Bronchial epithelial cell (primary cell): ENCODE results near the gene ZEB1. TPM values are rescaled to one million over a fixed set of nuclear protein-coding genes. Genes with fewer than 3 reads are reported as not detected.
A peak's percentile ranks its signal among the peaks of the same experiment; 100 is the strongest.

Experiments used
- DNase-seq: peaks from one replicate; pipeline ENCODE4 v3.0.0-alpha.2; 2010; ENCODE audit warnings: low read depth
- FAIRE-seq: peaks from 2 replicates; lab custom pipeline; 2011; peaks lifted over from hg19 to GRCh38; lab: Jason Lieb, UNC
- H3K27me3 ChIP-seq: 2 replicates; pipeline ENCODE4 v1.5.1; 2011; ENCODE audit warnings: low read length; ENCODE audit not compliant: control insufficient read depth, insufficient read depth
- H3K36me3 ChIP-seq: 2 replicates; pipeline ENCODE4 v1.5.1; 2011; ENCODE audit warnings: low read length; ENCODE audit not compliant: control insufficient read depth, insufficient read depth
- H3K4me3 ChIP-seq: 2 replicates; pipeline ENCODE4 v1.5.1; 2011; ENCODE audit warnings: mild to moderate bottlenecking, low read depth, low read length, control low read depth
- CTCF ChIP-seq: IDR thresholded peaks from 2 replicates; pipeline ENCODE4 v1.5.1; 2011; ENCODE audit warnings: mild to moderate bottlenecking, moderate library complexity, low read length, control low read depth, inconsistent platforms; ENCODE audit not compliant: insufficient read depth, severe bottlenecking
- total RNA-seq: library from RNA; depleted of rRNA; stranded (reverse); fragments of >200 nt; gene quantifications from 2 replicates; pipeline ENCODE4 v1.2.1, GENCODE V29; 2014

ZEB1 gene
- total RNA-seq, 1 donor from 2014 or later, result 2.6 TPM

- H3K36me3 ChIP-seq, result no peaks in the 10 kb centered on the region
- DNase-seq (peak; percentile 63), FAIRE-seq (no peak)
- no peak overlapping the region for H3K4me3 ChIP-seq
- H3K27me3 ChIP-seq, result no peaks in the 10 kb centered on the region
- TF ChIP-seq CTCF, result no peak
Measured at GRCh38 chr10:31390804-31391203, 71.8 kb downstream of the ZEB1 start.

GRCh38 chr10:31393844-31394243 lies 74.8 kb downstream of the ZEB1 start:
- no peak for FAIRE-seq
- no peak for DNase-seq
- H3K27me3 ChIP-seq, result no peaks in the 10 kb centered on the region
- TF ChIP-seq CTCF, result no peak
- no peak overlapping the region for H3K4me3 ChIP-seq
- no peaks in the 10 kb centered on the region for H3K36me3 ChIP-seq

GRCh38 chr10:31395695-31396094 lies 76.7 kb downstream of the ZEB1 start:
- Histone ChIP-seq H3K27me3 (no peaks in the 10 kb centered on the region), H3K4me3 (no peak overlapping the region), H3K36me3 (no peaks in the 10 kb centered on the region)
- FAIRE-seq (no peak), DNase-seq (no peak)
- no peak for TF ChIP-seq CTCF

GRCh38 chr10:31396376-31396775 lies 77.4 kb downstream of the ZEB1 start:
- no peak for FAIRE-seq
- Histone ChIP-seq H3K4me3 (no peak overlapping the region), H3K27me3 (no peaks in the 10 kb centered on the region), H3K36me3 (no peaks in the 10 kb centered on the region)
- TF ChIP-seq CTCF, result no peak
- DNase-seq, result no peak

GRCh38 chr10:31397852-31398251 lies 78.8 kb downstream of the ZEB1 start:
- TF ChIP-seq CTCF, result no peak
- FAIRE-seq (no peak), DNase-seq (no peak)
- H3K4me3 ChIP-seq, result no peak overlapping the region
- no peaks in the 10 kb centered on the region for H3K36me3 ChIP-seq
- H3K27me3 ChIP-seq, result no peaks in the 10 kb centered on the region

GRCh38 chr10:31399171-31399570 lies 80.2 kb downstream of the ZEB1 start:
- FAIRE-seq, result no peak
- no peaks in the 10 kb centered on the region for H3K27me3 ChIP-seq
- no peaks in the 10 kb centered on the region for H3K36me3 ChIP-seq
- no peak for TF ChIP-seq CTCF
- no peak overlapping the region for H3K4me3 ChIP-seq
- DNase-seq, result no peak
